SK-N-SH treated with all-trans-retinoic acid at 6 μM for 48 hours (cell line): ENCODE data around the gene KLHL29.
A peak's percentile ranks its signal among the peaks of the same experiment; 100 is the strongest.

ENCODE experiments used
- ATAC-seq: fragments of 200-7000 bp; cut with Tn5 transposase; 3 replicates; pipeline ENCODE4 v1.9.1; 2020; ENCODE audit warnings: mild to moderate bottlenecking, moderate library complexity
- ARNTL ChIP-seq: fragments of 450-650 bp; formaldehyde crosslinking; IDR thresholded peaks from 2 replicates; pipeline ENCODE4 v1.5.0; 2020; ENCODE audit warnings: low read depth, mild to moderate bottlenecking, moderate library complexity, borderline replicate concordance
- BACH2 ChIP-seq: fragments of 250-450 bp; sonication (Bioruptor Pico); IDR thresholded peaks from 2 replicates; pipeline ENCODE4 v1.9.0; 2021; ENCODE audit warnings: mild to moderate bottlenecking, borderline replicate concordance
- CSDC2 ChIP-seq: fragments of 250-450 bp; sonication (Bioruptor Pico); IDR thresholded peaks from 2 replicates; pipeline ENCODE4 v1.5.0; 2020; ENCODE audit warnings: mild to moderate bottlenecking, moderate library complexity
- GLIS3 ChIP-seq: fragments of 250-450 bp; sonication (Bioruptor Pico); IDR thresholded peaks from 2 replicates; pipeline ENCODE4 v1.5.0; 2020; ENCODE audit warnings: mild to moderate bottlenecking, moderate library complexity
- ISL1 ChIP-seq: fragments of 250-450 bp; sonication (Bioruptor Pico); IDR thresholded peaks from 2 replicates; pipeline ENCODE4 v2.1.2; 2022; ENCODE audit warnings: mild to moderate bottlenecking, moderate library complexity
- OSR1 ChIP-seq: fragments of 250-450 bp; sonication (Bioruptor Pico); IDR thresholded peaks from 2 replicates; pipeline ENCODE4 v1.8.0; 2022; ENCODE audit warnings: moderate library complexity, mild to moderate bottlenecking, inconsistent platforms
- PPARA ChIP-seq: fragments of 250-450 bp; sonication (Bioruptor Pico); IDR thresholded peaks from 2 replicates; pipeline ENCODE4 v1.5.0; 2020; ENCODE audit warnings: mild to moderate bottlenecking, borderline replicate concordance
- RARB ChIP-seq: fragments of 250-450 bp; sonication (Bioruptor Pico); IDR thresholded peaks from 2 replicates; pipeline ENCODE4 v1.8.0; 2021; ENCODE audit warnings: mild to moderate bottlenecking, moderate library complexity
- SNAI2 ChIP-seq: fragments of 250-450 bp; sonication (Bioruptor Pico); IDR thresholded peaks from 2 replicates; pipeline ENCODE4 v1.5.0; 2020; ENCODE audit warnings: mild to moderate bottlenecking, moderate library complexity
- TCF4 ChIP-seq: fragments of 250-450 bp; sonication (Bioruptor Pico); IDR thresholded peaks from 2 replicates; pipeline ENCODE4 v1.8.0; 2021; ENCODE audit warnings: mild to moderate bottlenecking, moderate library complexity, borderline replicate concordance
- TOX ChIP-seq: fragments of 250-450 bp; sonication (Bioruptor Pico); IDR thresholded peaks from 2 replicates; pipeline ENCODE4 v1.8.0; 2021; ENCODE audit warnings: mild to moderate bottlenecking, moderate library complexity, borderline replicate concordance
- ZFP3 ChIP-seq: fragments of 250-450 bp; sonication (Bioruptor Pico); IDR thresholded peaks from 2 replicates; pipeline ENCODE4 v1.5.0; 2020; ENCODE audit warnings: mild to moderate bottlenecking, moderate library complexity
- ZFP30 ChIP-seq: fragments of 450-650 bp; formaldehyde crosslinking; IDR thresholded peaks from 2 replicates; pipeline ENCODE4 v1.5.0; 2022; ENCODE audit warnings: mild to moderate bottlenecking, moderate library complexity
- ZNF70 ChIP-seq: fragments of 450-650 bp; formaldehyde crosslinking; IDR thresholded peaks from 2 replicates; pipeline ENCODE4 v1.5.0; 2020; ENCODE audit warnings: mild to moderate bottlenecking, moderate library complexity
- ZNF8 ChIP-seq: fragments of 450-650 bp; formaldehyde crosslinking; IDR thresholded peaks from 2 replicates; pipeline ENCODE4 v1.5.0; 2020; ENCODE audit warnings: mild to moderate bottlenecking, moderate library complexity
- TF ChIP-seq, protein P1 (sequence below): fragments of 250-450 bp; sonication (Bioruptor Pico); IDR thresholded peaks from 2 replicates; pipeline ENCODE4 v1.5.0; 2020; ENCODE audit warnings: mild to moderate bottlenecking, moderate library complexity
- TF ChIP-seq, protein P2 (sequence below): fragments of 250-450 bp; sonication (Bioruptor Pico); IDR thresholded peaks from 2 replicates; pipeline ENCODE4 v1.8.0; 2021; ENCODE audit warnings: low read depth, mild to moderate bottlenecking, moderate library complexity, borderline replicate concordance
- TF ChIP-seq, protein P3 (sequence below): fragments of 250-450 bp; sonication (Bioruptor Pico); IDR thresholded peaks from 2 replicates; pipeline ENCODE4 v1.5.1; 2020; ENCODE audit warnings: low read depth, mild to moderate bottlenecking, moderate library complexity
- TF ChIP-seq, protein P4 (sequence below): fragments of 250-450 bp; sonication (Bioruptor Pico); IDR thresholded peaks from 2 replicates; pipeline ENCODE4 v1.5.1; 2021; ENCODE audit warnings: mild to moderate bottlenecking, moderate library complexity
- TF ChIP-seq, protein P5 (sequence below): fragments of 250-450 bp; sonication (Bioruptor Pico); IDR thresholded peaks from 2 replicates; pipeline ENCODE4 v1.8.0; 2020; ENCODE audit warnings: mild to moderate bottlenecking, moderate library complexity, borderline replicate concordance

Gene KLHL29

DNA sequence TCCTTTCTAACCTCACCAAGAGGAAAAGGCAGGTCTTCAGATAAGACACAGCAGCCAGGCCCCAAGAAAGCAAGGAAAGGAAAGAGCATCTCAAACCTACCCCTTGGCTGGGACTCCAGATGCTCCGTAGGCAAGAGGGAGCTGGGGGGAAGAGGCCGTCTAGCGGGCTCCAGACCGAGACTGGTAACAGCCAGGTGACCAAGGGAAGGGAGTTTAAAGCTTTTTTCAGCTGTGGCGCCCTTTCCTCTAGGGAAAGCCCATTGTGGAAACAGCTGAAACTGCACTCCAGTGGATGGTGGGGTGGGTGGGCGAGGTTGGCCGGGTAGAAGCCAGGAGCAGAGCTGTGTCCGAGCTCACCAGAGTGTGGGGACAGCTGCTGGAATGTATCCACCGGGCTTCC lies 180.4 kb downstream of the KLHL29 start:
- TF ChIP-seq, protein P1, sequence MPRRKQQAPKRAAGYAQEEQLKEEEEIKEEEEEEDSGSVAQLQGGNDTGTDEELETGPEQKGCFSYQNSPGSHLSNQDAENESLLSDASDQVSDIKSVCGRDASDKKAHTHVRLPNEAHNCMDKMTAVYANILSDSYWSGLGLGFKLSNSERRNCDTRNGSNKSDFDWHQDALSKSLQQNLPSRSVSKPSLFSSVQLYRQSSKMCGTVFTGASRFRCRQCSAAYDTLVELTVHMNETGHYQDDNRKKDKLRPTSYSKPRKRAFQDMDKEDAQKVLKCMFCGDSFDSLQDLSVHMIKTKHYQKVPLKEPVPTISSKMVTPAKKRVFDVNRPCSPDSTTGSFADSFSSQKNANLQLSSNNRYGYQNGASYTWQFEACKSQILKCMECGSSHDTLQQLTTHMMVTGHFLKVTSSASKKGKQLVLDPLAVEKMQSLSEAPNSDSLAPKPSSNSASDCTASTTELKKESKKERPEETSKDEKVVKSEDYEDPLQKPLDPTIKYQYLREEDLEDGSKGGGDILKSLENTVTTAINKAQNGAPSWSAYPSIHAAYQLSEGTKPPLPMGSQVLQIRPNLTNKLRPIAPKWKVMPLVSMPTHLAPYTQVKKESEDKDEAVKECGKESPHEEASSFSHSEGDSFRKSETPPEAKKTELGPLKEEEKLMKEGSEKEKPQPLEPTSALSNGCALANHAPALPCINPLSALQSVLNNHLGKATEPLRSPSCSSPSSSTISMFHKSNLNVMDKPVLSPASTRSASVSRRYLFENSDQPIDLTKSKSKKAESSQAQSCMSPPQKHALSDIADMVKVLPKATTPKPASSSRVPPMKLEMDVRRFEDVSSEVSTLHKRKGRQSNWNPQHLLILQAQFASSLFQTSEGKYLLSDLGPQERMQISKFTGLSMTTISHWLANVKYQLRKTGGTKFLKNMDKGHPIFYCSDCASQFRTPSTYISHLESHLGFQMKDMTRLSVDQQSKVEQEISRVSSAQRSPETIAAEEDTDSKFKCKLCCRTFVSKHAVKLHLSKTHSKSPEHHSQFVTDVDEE (CRISPR knock-in tag), result no peak
- no peak for TF ChIP-seq ZNF70 (CRISPR knock-in tag)
- no peak for TF ChIP-seq GLIS3 (CRISPR knock-in tag)
- no peak for TF ChIP-seq ZFP30 (CRISPR knock-in tag)
- no peak for TF ChIP-seq ZNF8 (CRISPR knock-in tag)
- TF ChIP-seq ZFP3 (CRISPR knock-in tag), result no peak
- TF ChIP-seq RARB (CRISPR knock-in tag), result no peak
- no peak for TF ChIP-seq SNAI2 (CRISPR knock-in tag)
- TF ChIP-seq BACH2 (CRISPR knock-in tag), result no peak
- ATAC-seq, result no peak

DNA sequence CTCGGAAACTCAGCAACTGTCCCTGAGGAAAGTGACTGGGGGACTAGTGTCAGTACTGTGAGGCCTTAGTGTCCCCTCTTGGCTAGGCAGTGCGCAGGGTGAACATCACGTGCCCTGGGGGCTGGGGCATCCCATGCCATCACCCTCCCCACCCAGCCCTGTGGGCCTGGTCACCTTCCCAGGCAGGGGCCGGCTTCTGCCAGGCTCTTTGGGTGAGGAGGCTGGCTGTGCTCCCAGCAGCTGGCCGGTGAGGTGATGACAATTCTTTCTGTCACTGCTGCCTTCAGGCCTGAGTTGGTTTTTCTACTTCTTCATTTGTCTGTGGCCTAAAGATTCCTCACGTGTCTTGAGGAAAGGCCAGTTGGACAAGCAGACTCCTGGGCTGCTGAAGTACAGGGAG lies 180.8 kb downstream of the KLHL29 start:
- ATAC-seq, result no peak

DNA sequence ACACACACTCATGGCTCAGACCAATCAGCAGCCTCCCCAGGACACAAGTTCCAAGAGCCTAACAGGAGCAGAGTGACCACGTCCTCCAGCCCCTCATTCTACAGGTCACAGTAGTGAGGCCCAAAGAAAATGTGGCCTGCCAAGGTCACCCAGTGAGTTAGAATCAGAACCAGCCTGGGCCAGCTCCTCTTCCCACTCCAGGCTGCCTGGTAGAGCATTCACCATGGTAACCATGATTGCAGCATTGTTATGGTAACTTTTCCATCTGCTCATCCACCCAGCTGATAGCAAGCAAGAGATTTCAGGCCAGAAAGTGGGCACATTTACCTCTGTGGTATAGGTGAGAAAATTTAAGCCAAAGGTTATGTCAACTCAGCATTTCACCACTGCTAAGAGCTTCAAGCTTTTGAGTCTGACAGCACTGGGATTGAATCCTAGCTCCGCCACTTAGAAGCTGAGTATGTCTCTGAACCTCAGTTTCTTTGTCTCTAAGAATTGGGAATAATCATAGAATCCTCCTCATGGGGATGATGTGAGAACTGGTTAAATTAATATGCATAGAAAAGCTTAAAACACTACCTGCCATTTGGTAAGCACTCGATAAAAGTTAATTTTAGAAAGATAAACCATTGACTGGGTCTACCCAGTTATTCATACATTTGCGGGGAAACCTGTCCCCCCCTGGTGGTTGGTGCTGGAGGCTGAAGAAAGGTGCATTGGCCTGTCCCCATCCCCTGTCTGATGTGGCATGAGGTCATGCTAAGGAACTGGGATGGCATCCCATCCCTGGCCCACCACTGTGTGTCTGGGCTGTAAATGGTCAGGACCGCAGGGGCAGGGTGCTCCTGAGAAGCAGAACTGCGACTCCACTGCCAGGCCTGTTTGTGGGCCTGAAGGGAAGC lies 181.5 kb downstream of the KLHL29 start:
- peak; percentile 69 for ATAC-seq
- TF ChIP-seq CSDC2 (CRISPR knock-in tag), result no peak

More for the DNA sequence above, 180.8 kb downstream of the KLHL29 start:
- TF ChIP-seq CSDC2 (CRISPR knock-in tag) (no peak), ZFP3 (CRISPR knock-in tag) (no peak), ZNF8 (CRISPR knock-in tag) (no peak), OSR1 (CRISPR knock-in tag) (no peak)
- TF ChIP-seq, protein P2, sequence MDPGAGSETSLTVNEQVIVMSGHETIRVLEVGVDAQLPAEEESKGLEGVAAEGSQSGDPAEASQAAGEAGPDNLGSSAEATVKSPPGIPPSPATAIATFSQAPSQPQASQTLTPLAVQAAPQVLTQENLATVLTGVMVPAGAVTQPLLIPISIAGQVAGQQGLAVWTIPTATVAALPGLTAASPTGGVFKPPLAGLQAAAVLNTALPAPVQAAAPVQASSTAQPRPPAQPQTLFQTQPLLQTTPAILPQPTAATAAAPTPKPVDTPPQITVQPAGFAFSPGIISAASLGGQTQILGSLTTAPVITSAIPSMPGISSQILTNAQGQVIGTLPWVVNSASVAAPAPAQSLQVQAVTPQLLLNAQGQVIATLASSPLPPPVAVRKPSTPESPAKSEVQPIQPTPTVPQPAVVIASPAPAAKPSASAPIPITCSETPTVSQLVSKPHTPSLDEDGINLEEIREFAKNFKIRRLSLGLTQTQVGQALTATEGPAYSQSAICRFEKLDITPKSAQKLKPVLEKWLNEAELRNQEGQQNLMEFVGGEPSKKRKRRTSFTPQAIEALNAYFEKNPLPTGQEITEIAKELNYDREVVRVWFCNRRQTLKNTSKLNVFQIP (CRISPR knock-in tag), result no peak
- TF ChIP-seq, all 23 proteins: peak for 0

DNA sequence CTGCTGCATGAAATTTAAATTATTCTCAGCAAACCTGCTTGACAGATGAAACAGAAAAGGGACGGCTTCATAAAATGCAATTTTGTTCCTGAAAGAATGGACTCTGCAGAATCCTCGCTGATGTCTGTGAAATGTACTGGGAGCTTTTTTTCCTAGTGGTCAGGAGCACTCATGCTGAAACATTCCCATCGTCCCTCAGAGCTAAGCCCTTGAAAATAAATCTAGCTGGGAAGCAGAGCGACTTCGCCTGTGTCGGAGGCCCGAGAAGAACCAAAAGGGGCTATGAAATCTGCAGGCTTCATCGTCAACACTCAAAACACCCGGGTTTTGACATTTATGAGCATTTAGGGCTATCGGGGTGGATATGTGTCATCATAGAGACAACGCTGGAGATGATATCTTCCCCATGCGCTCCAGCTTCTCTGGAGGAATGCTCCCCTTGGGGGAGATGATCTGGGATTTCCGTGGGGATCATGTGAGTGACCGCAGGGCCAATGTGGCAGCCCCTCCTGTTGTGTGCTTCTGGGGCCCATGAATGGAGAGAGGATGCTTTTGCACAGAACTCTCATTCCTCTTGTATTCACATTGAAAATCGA lies 182.3 kb downstream of the KLHL29 start:
- no peak for ATAC-seq
- no peak for TF ChIP-seq ISL1 (CRISPR knock-in tag)
- no peak for TF ChIP-seq TCF4 (CRISPR knock-in tag)
- TF ChIP-seq BACH2 (CRISPR knock-in tag), result no peak
- no peak for TF ChIP-seq TOX (CRISPR knock-in tag)
- TF ChIP-seq, protein P3, sequence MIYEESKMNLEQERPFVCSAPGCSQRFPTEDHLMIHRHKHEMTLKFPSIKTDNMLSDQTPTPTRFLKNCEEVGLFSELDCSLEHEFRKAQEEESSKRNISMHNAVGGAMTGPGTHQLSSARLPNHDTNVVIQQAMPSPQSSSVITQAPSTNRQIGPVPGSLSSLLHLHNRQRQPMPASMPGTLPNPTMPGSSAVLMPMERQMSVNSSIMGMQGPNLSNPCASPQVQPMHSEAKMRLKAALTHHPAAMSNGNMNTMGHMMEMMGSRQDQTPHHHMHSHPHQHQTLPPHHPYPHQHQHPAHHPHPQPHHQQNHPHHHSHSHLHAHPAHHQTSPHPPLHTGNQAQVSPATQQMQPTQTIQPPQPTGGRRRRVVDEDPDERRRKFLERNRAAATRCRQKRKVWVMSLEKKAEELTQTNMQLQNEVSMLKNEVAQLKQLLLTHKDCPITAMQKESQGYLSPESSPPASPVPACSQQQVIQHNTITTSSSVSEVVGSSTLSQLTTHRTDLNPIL (CRISPR knock-in tag), result no peak
- TF ChIP-seq, protein P4, sequence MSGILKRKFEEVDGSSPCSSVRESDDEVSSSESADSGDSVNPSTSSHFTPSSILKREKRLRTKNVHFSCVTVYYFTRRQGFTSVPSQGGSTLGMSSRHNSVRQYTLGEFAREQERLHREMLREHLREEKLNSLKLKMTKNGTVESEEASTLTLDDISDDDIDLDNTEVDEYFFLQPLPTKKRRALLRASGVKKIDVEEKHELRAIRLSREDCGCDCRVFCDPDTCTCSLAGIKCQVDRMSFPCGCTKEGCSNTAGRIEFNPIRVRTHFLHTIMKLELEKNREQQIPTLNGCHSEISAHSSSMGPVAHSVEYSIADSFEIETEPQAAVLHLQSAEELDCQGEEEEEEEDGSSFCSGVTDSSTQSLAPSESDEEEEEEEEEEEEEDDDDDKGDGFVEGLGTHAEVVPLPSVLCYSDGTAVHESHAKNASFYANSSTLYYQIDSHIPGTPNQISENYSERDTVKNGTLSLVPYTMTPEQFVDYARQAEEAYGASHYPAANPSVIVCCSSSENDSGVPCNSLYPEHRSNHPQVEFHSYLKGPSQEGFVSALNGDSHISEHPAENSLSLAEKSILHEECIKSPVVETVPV, result no peak
- TF ChIP-seq, protein P1 (CRISPR knock-in tag), result no peak
- TF ChIP-seq ARNTL (CRISPR knock-in tag), result no peak
- TF ChIP-seq PPARA (CRISPR knock-in tag), result no peak
- TF ChIP-seq, protein P5, sequence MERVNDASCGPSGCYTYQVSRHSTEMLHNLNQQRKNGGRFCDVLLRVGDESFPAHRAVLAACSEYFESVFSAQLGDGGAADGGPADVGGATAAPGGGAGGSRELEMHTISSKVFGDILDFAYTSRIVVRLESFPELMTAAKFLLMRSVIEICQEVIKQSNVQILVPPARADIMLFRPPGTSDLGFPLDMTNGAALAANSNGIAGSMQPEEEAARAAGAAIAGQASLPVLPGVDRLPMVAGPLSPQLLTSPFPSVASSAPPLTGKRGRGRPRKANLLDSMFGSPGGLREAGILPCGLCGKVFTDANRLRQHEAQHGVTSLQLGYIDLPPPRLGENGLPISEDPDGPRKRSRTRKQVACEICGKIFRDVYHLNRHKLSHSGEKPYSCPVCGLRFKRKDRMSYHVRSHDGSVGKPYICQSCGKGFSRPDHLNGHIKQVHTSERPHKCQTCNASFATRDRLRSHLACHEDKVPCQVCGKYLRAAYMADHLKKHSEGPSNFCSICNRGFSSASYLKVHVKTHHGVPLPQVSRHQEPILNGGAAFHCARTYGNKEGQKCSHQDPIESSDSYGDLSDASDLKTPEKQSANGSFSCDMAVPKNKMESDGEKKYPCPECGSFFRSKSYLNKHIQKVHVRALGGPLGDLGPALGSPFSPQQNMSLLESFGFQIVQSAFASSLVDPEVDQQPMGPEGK (CRISPR knock-in tag), result no peak
- no peak for TF ChIP-seq SNAI2 (CRISPR knock-in tag)
- no peak for TF ChIP-seq RARB (CRISPR knock-in tag)
- no peak for TF ChIP-seq ZNF70 (CRISPR knock-in tag)
- TF ChIP-seq, protein P2 (CRISPR knock-in tag), result no peak
